ENCODE measurements around the gene WDFY2. TPM values are rescaled to one million over a fixed set of nuclear protein-coding genes. Genes with fewer than 3 reads are reported as not detected.

The WDFY2 gene
- total RNA-seq, 1 donor from 2014 or later: 16.2 TPM

DNA sequence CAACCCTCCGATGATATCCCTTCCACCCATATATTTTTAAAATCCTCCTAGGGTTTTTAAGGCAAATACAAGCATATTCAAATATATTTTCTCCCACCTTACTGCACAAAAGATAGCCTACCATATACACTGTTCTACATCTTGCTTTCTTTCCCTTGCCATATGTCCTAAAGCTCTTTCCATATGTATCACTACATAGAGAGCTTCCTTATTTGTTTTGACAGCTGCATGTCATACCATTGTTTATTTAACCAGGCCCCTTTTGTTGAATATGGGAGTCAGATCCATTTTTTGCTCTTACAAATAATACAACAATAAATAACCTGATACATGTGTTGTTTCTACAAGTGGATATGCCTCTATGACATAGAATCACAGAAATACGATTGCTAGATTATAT lies 32.8 kb upstream of the WDFY2 start:
- H3K9ac ChIP-seq (ENCODE audit: low read length): no peak overlapping the region
- DNase-seq (ENCODE audit: low read depth) (no peak), FAIRE-seq (no peak)
- no peaks in the 10 kb centered on the region for H3K9me3 ChIP-seq (ENCODE audit: insufficient read depth, low read depth, low read length)
- H3K4me2 ChIP-seq (ENCODE audit: low read length): no peak overlapping the region
- no peaks in the 10 kb centered on the region for H3K9me3 Mint-ChIP-seq (ENCODE audit: unreplicated experiment)
- H3K4me1 ChIP-seq (ENCODE audit: insufficient read depth, low read length): peaks cover 3% of the 10 kb centered on the region
- TF ChIP-seq, protein P1, sequence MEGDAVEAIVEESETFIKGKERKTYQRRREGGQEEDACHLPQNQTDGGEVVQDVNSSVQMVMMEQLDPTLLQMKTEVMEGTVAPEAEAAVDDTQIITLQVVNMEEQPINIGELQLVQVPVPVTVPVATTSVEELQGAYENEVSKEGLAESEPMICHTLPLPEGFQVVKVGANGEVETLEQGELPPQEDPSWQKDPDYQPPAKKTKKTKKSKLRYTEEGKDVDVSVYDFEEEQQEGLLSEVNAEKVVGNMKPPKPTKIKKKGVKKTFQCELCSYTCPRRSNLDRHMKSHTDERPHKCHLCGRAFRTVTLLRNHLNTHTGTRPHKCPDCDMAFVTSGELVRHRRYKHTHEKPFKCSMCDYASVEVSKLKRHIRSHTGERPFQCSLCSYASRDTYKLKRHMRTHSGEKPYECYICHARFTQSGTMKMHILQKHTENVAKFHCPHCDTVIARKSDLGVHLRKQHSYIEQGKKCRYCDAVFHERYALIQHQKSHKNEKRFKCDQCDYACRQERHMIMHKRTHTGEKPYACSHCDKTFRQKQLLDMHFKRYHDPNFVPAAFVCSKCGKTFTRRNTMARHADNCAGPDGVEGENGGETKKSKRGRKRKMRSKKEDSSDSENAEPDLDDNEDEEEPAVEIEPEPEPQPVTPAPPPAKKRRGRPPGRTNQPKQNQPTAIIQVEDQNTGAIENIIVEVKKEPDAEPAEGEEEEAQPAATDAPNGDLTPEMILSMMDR (IDR thresholded peaks at IDR 0.05; ENCODE audit: insufficient read depth, low read depth, low read length): no peak
- TF ChIP-seq EZH2 (IDR thresholded peaks at IDR 0.05; ENCODE audit: insufficient read depth, low read length): no peak
- no peaks in the 10 kb centered on the region for H3K79me2 ChIP-seq (ENCODE audit: insufficient read depth, low read length)
- no peaks in the 10 kb centered on the region for H3K27me3 Mint-ChIP-seq (ENCODE audit: low read depth, unreplicated experiment)
- H3K27ac Mint-ChIP-seq (ENCODE audit: unreplicated experiment): no peak overlapping the region
- H3K36me3 Mint-ChIP-seq (ENCODE audit: low read depth, unreplicated experiment): no peaks in the 10 kb centered on the region
- no peaks in the 10 kb centered on the region for H3K36me3 ChIP-seq (ENCODE audit: insufficient read depth, low read length)
- H3K4me3 ChIP-seq (ENCODE audit: insufficient read depth, low read depth, low read length): no peak overlapping the region
- no peaks in the 10 kb centered on the region for H3K27me3 ChIP-seq (ENCODE audit: insufficient read depth, low read length)
- H4K20me1 ChIP-seq (ENCODE audit: insufficient read depth, low read length): no peaks in the 10 kb centered on the region
- H3K4me1 Mint-ChIP-seq (ENCODE audit: low read depth, unreplicated experiment): peaks cover 10% of the 10 kb centered on the region
- H3K4me3 Mint-ChIP-seq (ENCODE audit: unreplicated experiment): no peak overlapping the region
- H3K27ac ChIP-seq (ENCODE audit: low read depth, low read length): no peak overlapping the region
- H2AFZ ChIP-seq (ENCODE audit: low read depth, low read length): no peak overlapping the region

DNA sequence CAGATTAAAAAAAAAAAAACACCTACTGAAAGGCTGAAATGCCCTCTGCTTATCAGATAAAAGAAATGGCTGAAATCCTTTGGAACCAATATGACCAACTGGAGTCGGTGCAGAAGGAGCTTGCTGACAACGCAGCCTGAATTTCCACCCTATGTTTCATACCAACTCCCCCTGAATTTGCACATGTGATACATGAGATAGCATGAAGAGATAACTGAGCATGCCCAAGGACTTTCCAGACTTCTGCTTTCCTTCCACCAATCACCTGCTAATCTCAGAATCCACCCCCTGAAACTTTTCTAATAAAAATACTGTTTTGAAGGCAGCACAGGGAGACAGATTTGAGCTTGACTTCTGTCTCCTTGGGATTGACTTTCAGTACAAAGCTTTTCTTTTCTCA lies 32.2 kb upstream of the WDFY2 start:
- TF ChIP-seq, protein P1 (IDR thresholded peaks at IDR 0.05; ENCODE audit: insufficient read depth, low read depth, low read length): no peak
- no peak for TF ChIP-seq EZH2 (IDR thresholded peaks at IDR 0.05; ENCODE audit: insufficient read depth, low read length)
- Histone ChIP-seq H3K27me3 (ENCODE audit: insufficient read depth, low read length) (no peaks in the 10 kb centered on the region), H3K4me1 (ENCODE audit: insufficient read depth, low read length) (peaks cover 3% of the 10 kb centered on the region), H4K20me1 (ENCODE audit: insufficient read depth, low read length) (no peaks in the 10 kb centered on the region), H3K4me3 (ENCODE audit: insufficient read depth, low read depth, low read length) (no peak overlapping the region), H2AFZ (ENCODE audit: low read depth, low read length) (no peak overlapping the region), H3K27ac (ENCODE audit: low read depth, low read length) (no peak overlapping the region), H3K36me3 (ENCODE audit: insufficient read depth, low read length) (no peaks in the 10 kb centered on the region), H3K79me2 (ENCODE audit: insufficient read depth, low read length) (no peaks in the 10 kb centered on the region), H3K9ac (ENCODE audit: low read length) (no peak overlapping the region), H3K9me3 (ENCODE audit: insufficient read depth, low read depth, low read length) (no peaks in the 10 kb centered on the region), H3K4me2 (ENCODE audit: low read length) (no peak overlapping the region)
- Mint-ChIP-seq H3K9me3 (ENCODE audit: unreplicated experiment) (no peaks in the 10 kb centered on the region), H3K36me3 (ENCODE audit: low read depth, unreplicated experiment) (no peaks in the 10 kb centered on the region), H3K27me3 (ENCODE audit: low read depth, unreplicated experiment) (no peaks in the 10 kb centered on the region), H3K27ac (ENCODE audit: unreplicated experiment) (no peak overlapping the region), H3K4me3 (ENCODE audit: unreplicated experiment) (no peak overlapping the region), H3K4me1 (ENCODE audit: low read depth, unreplicated experiment) (peaks cover 10% of the 10 kb centered on the region)
- no peak for FAIRE-seq
- no peak for DNase-seq (ENCODE audit: low read depth)

DNA sequence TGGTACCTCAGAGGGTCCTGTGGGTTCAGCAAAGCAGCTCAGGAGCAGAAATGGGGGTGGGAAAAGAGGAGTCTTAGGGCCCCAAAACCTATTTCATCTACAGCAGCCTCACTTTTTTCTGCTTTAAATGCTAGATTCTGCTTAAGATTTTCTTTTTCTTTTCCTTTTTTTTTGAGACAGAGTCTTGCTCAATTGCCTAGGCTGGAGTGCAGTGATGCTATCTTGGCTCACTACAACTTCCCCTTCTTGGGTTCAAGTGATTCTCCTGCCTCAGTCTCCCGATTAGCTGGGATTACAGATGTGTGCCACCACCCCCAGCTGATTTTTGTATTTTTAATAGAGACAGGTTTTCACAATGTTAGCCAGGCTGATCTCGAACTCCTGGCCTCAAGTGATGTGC lies 30.7 kb upstream of the WDFY2 start:
- no peaks in the 10 kb centered on the region for H4K20me1 ChIP-seq (ENCODE audit: insufficient read depth, low read length)
- H2AFZ ChIP-seq (ENCODE audit: low read depth, low read length): no peak overlapping the region
- peaks cover 19% of the 10 kb centered on the region for H3K4me1 Mint-ChIP-seq (ENCODE audit: low read depth, unreplicated experiment)
- no peak overlapping the region for H3K4me3 Mint-ChIP-seq (ENCODE audit: unreplicated experiment)
- H3K4me3 ChIP-seq (ENCODE audit: insufficient read depth, low read depth, low read length): no peak overlapping the region
- H3K36me3 ChIP-seq (ENCODE audit: insufficient read depth, low read length): no peaks in the 10 kb centered on the region
- H3K9ac ChIP-seq (ENCODE audit: low read length): no peak overlapping the region
- no peak for FAIRE-seq
- TF ChIP-seq EZH2 (IDR thresholded peaks at IDR 0.05; ENCODE audit: insufficient read depth, low read length): no peak
- TF ChIP-seq, protein P1 (IDR thresholded peaks at IDR 0.05; ENCODE audit: insufficient read depth, low read depth, low read length): no peak
- no peaks in the 10 kb centered on the region for H3K9me3 ChIP-seq (ENCODE audit: insufficient read depth, low read depth, low read length)
- no peaks in the 10 kb centered on the region for H3K36me3 Mint-ChIP-seq (ENCODE audit: low read depth, unreplicated experiment)
- H3K9me3 Mint-ChIP-seq (ENCODE audit: unreplicated experiment): no peaks in the 10 kb centered on the region
- H3K27ac ChIP-seq (ENCODE audit: low read depth, low read length): no peak overlapping the region
- H3K27ac Mint-ChIP-seq (ENCODE audit: unreplicated experiment): no peak overlapping the region
- peaks cover 15% of the 10 kb centered on the region for H3K4me1 ChIP-seq (ENCODE audit: insufficient read depth, low read length)
- DNase-seq (ENCODE audit: low read depth): no peak
- no peak overlapping the region for H3K4me2 ChIP-seq (ENCODE audit: low read length)
- H3K27me3 Mint-ChIP-seq (ENCODE audit: low read depth, unreplicated experiment): no peaks in the 10 kb centered on the region
- no peaks in the 10 kb centered on the region for H3K27me3 ChIP-seq (ENCODE audit: insufficient read depth, low read length)
- no peaks in the 10 kb centered on the region for H3K79me2 ChIP-seq (ENCODE audit: insufficient read depth, low read length)
